Measurements from ENCODE around the gene RNLS. TPM values are rescaled to one million over a fixed set of nuclear protein-coding genes. Genes with fewer than 3 reads are reported as not detected.

Gene RNLS
- total RNA-seq, 1 donor from 2014 or later: 1.7 TPM

GRCh38 chr10:88594482-88594881, 11.4 kb upstream of the RNLS start:
- Mint-ChIP-seq H3K9me3 (ENCODE audit: unreplicated experiment) (no peaks in the 10 kb centered on the region), H3K27ac (ENCODE audit: unreplicated experiment) (no peak overlapping the region)
- no peak for TF ChIP-seq CTCF (IDR thresholded peaks at IDR 0.05)

GRCh38 chr10:88592906-88593305, 9.8 kb upstream of the RNLS start:
- no peak overlapping the region for H3K4me3 Mint-ChIP-seq (ENCODE audit: unreplicated experiment)
- H3K4me1 Mint-ChIP-seq (ENCODE audit: unreplicated experiment): no peaks in the 10 kb centered on the region
- DNase-seq (ENCODE audit: extremely low spot score, unreplicated experiment): no peak
- H3K9me3 Mint-ChIP-seq (ENCODE audit: unreplicated experiment): no peaks in the 10 kb centered on the region
- H3K36me3 Mint-ChIP-seq (ENCODE audit: unreplicated experiment): no peaks in the 10 kb centered on the region
- H3K27ac Mint-ChIP-seq (ENCODE audit: unreplicated experiment): no peak overlapping the region
- no peaks in the 10 kb centered on the region for H3K27me3 Mint-ChIP-seq (ENCODE audit: unreplicated experiment)
- TF ChIP-seq CTCF (IDR thresholded peaks at IDR 0.05): no peak

More at GRCh38 chr10:88594482-88594881, 11.4 kb upstream of the RNLS start:
- H3K27me3 Mint-ChIP-seq (ENCODE audit: unreplicated experiment): no peaks in the 10 kb centered on the region
- no peak overlapping the region for H3K4me3 Mint-ChIP-seq (ENCODE audit: unreplicated experiment)
- no peak for DNase-seq (ENCODE audit: extremely low spot score, unreplicated experiment)
- no peaks in the 10 kb centered on the region for H3K4me1 Mint-ChIP-seq (ENCODE audit: unreplicated experiment)
- H3K36me3 Mint-ChIP-seq (ENCODE audit: unreplicated experiment): no peaks in the 10 kb centered on the region

- no peak for DNase-seq (ENCODE audit: extremely low spot score, unreplicated experiment)
- no peaks in the 10 kb centered on the region for H3K27me3 Mint-ChIP-seq (ENCODE audit: unreplicated experiment)
- H3K27ac Mint-ChIP-seq (ENCODE audit: unreplicated experiment): no peak overlapping the region
- no peaks in the 10 kb centered on the region for H3K9me3 Mint-ChIP-seq (ENCODE audit: unreplicated experiment)
- H3K4me3 Mint-ChIP-seq (ENCODE audit: unreplicated experiment): no peak overlapping the region
- TF ChIP-seq CTCF (IDR thresholded peaks at IDR 0.05): no peak
- H3K4me1 Mint-ChIP-seq (ENCODE audit: unreplicated experiment): no peaks in the 10 kb centered on the region
- no peaks in the 10 kb centered on the region for H3K36me3 Mint-ChIP-seq (ENCODE audit: unreplicated experiment)
These were observed 9.3 kb upstream of the RNLS start for GRCh38 chr10:88592381-88592780.

- Mint-ChIP-seq H3K4me3 (ENCODE audit: unreplicated experiment) (no peak within 1 kb of the TSS), H3K9me3 (ENCODE audit: unreplicated experiment) (no peaks in the 10 kb centered on the region)
These were observed 3.3 kb upstream of the RNLS start, which contains the start of gene LIPJ for GRCh38 chr10:88586462-88586861. Gene LIPJ (plus strand): TSS chr10:88586762. CDS start chr10:88590688, 3,926 bp downstream.

GRCh38 chr10:88583584-88583957, 453 bp upstream of the RNLS start:
- DNase-seq (ENCODE audit: extremely low spot score, unreplicated experiment): no peak
- Mint-ChIP-seq H3K4me1 (ENCODE audit: unreplicated experiment) (peaks cover 6% of the 10 kb centered on the region), H3K36me3 (ENCODE audit: unreplicated experiment) (no peaks in the 10 kb centered on the region), H3K4me3 (ENCODE audit: unreplicated experiment) (peak overlapping the region; percentile 69), H3K9me3 (ENCODE audit: unreplicated experiment) (no peaks in the 10 kb centered on the region), H3K27me3 (ENCODE audit: unreplicated experiment) (peaks cover 4% of the 10 kb centered on the region), H3K27ac (ENCODE audit: unreplicated experiment) (peak overlapping the region; percentile 58)
- TF ChIP-seq CTCF (IDR thresholded peaks at IDR 0.05): no peak

More at GRCh38 chr10:88586462-88586861, 3.3 kb upstream of the RNLS start, which contains the start of gene LIPJ:
- TF ChIP-seq CTCF (IDR thresholded peaks at IDR 0.05): no peak
- Mint-ChIP-seq H3K27me3 (ENCODE audit: unreplicated experiment) (peaks cover 4% of the 10 kb centered on the region), H3K4me1 (ENCODE audit: unreplicated experiment) (peaks cover 6% of the 10 kb centered on the region), H3K36me3 (ENCODE audit: unreplicated experiment) (no peaks in the 10 kb centered on the region), H3K27ac (ENCODE audit: unreplicated experiment) (no peak within 1 kb of the TSS)
- DNase-seq (ENCODE audit: extremely low spot score, unreplicated experiment): no peak

All from osteocyte (in vitro differentiated cells).